Cerebellar nuclear complex (tissue), 1 donor: ENCODE data around the gene THOP1.
"Not testable (repeated sequence)": the region's sequence is repeated elsewhere in the genome, so short reads cannot be mapped to it uniquely, and the experiment has no call there.

Experiments
- DNase-seq, 2 experiments: peaks; one replicate each; lab custom pipeline; 2025; lab: John Stamatoyannopoulos, UW

The THOP1 gene

GRCh38 chr19:2782936-2783780 is 2.1 kb upstream of the THOP1 start, which contains the start of gene SGTA:
Gene SGTA (minus strand): TSS chr19:2783273. CDS start chr19:2769068, 14,205 bp downstream.
- peak; percentile 74 to 93 for DNase-seq

GRCh38 chr19:2783781-2784145 is 1.5 kb upstream of the THOP1 start:
- DNase-seq: no peak

- DNase-seq: no peak
These were observed 1.8 kb downstream of the THOP1 start for GRCh38 chr19:2787115-2787514.

- no peak for DNase-seq
These were observed 2.9 kb downstream of the THOP1 start for GRCh38 chr19:2788237-2788636.

GRCh38 chr19:2790194-2790556 is 4.9 kb downstream of the THOP1 start:
- no peak for DNase-seq

GRCh38 chr19:2790557-2791271 is 5.4 kb downstream of the THOP1 start:
- DNase-seq: no peak

- no peak for DNase-seq
These were observed 6.1 kb downstream of the THOP1 start for GRCh38 chr19:2791440-2791839.

GRCh38 chr19:2791876-2792275 is 6.6 kb downstream of the THOP1 start:
- no peak for DNase-seq

- not testable (repeated sequence) for DNase-seq
These were observed 7.4 kb downstream of the THOP1 start for GRCh38 chr19:2792666-2793065.

- DNase-seq: no peak
These were observed 7.8 kb downstream of the THOP1 start for GRCh38 chr19:2793126-2793525.

- DNase-seq: no peak
These were observed 8.3 kb downstream of the THOP1 start for GRCh38 chr19:2793577-2793976.

- no peak for DNase-seq
These were observed 10.7 kb downstream of the THOP1 start for GRCh38 chr19:2795827-2796658.

GRCh38 chr19:2796659-2797266 is 11.5 kb downstream of the THOP1 start:
- DNase-seq: no peak

GRCh38 chr19:2797280-2797679 is 12.0 kb downstream of the THOP1 start:
- DNase-seq: no peak

- DNase-seq: no peak
These were observed 12.9 kb downstream of the THOP1 start for GRCh38 chr19:2798158-2798685.

- DNase-seq: no peak
These were observed 13.4 kb downstream of the THOP1 start for GRCh38 chr19:2798733-2799132.

GRCh38 chr19:2799273-2800020 is 14.1 kb downstream of the THOP1 start:
- DNase-seq: no peak

- no peak for DNase-seq
These were observed 15.2 kb downstream of the THOP1 start for GRCh38 chr19:2800506-2800905.

GRCh38 chr19:2802826-2803225 is 17.5 kb downstream of the THOP1 start:
- DNase-seq: no peak

- DNase-seq: no peak
These were observed 18.3 kb downstream of the THOP1 start for GRCh38 chr19:2803486-2804155.
